ENCODE results near the gene LIX1L. TPM values are rescaled to one million over a fixed set of nuclear protein-coding genes. Genes with fewer than 3 reads are reported as not detected.

Gene LIX1L
- total and polyA plus RNA-seq, 2 donors (not counting 1 experiment from before 2014, with no cell fraction given): 14.4 to 31.7 TPM

GRCh38 chr1:145895471-145895870, 62.3 kb downstream of the LIX1L start:
- Histone ChIP-seq H2AFZ (ENCODE audit: insufficient read depth, low read depth, low read length, poor library complexity, severe bottlenecking) (no peak overlapping the region), H4K20me1 (ENCODE audit: control insufficient read depth, insufficient read depth, low read length, poor library complexity, severe bottlenecking) (no peaks in the 10 kb centered on the region), H3K27ac (ENCODE audit: low read length in 2 of 2) (no peak overlapping the region), H3K4me2 (replicated peaks; ENCODE audit: low read depth, low read length, poor library complexity, severe bottlenecking) (no peak overlapping the region), H3K79me2 (ENCODE audit: control insufficient read depth, insufficient read depth, low read length) (no peaks in the 10 kb centered on the region), H3K27me3 (replicated peaks in 1 of 4; ENCODE audit: control extremely low read depth in 1 of 4, control insufficient read depth in 3 of 4, insufficient read depth in 4 of 4, low read length in 3 of 4) (no peaks in the 10 kb centered on the region), H3K9ac (ENCODE audit: low read length) (no peak overlapping the region), H3K36me3 (replicated peaks in 1 of 2; ENCODE audit: control extremely low read depth in 1 of 2, control insufficient read depth in 1 of 2, extremely low read depth in 1 of 2, insufficient read depth in 2 of 2, low read length in 1 of 2) (no peaks in the 10 kb centered on the region), H3K9me3 (ENCODE audit: control extremely low read depth in 1 of 3, control insufficient read depth in 2 of 3, insufficient read depth in 1 of 3, low read length in 2 of 3) (no peaks in the 10 kb centered on the region), H3K4me1 (ENCODE audit: control insufficient read depth in 2 of 2, insufficient read depth in 2 of 2, low read length in 2 of 2) (no peaks in the 10 kb centered on the region), H3K4me3 (ENCODE audit: control extremely low read depth in 1 of 5, extremely low read depth in 1 of 5, insufficient read depth in 1 of 5, low read depth in 2 of 5, low read length in 4 of 5) (no peak overlapping the region)
- CTCF ChIA-PET: interaction anchor here (0.8 to 2.1 kb wide), 5 partner anchors 11 to 122 kb away, joined by 3 to 9 read pairs (median 3); no protein-coding TSS in a partner anchor
- Mint-ChIP-seq H3K4me3 (no peak overlapping the region), H3K27ac (no peak overlapping the region), H3K9me3 (ENCODE audit: insufficient read depth) (no peaks in the 10 kb centered on the region), H3K27me3 (no peaks in the 10 kb centered on the region), H3K4me1 (no peaks in the 10 kb centered on the region)
- TF ChIP-seq CTCF (IDR thresholded peaks at IDR 0.05) (no peak), EZH2 (IDR thresholded peaks at IDR 0.05; ENCODE audit: borderline replicate concordance, insufficient read depth, low read depth, low read length, poor library complexity, severe bottlenecking) (no peak)
- POLR2A ChIA-PET: no interaction called here
- no peak for DNase-seq
- intact Hi-C loops (cut with micrococcal nuclease): no loop called here
- 100% methylated on average over 1 of the region's 1 CpG for WGBS (ENCODE audit: insufficient coverage)
- no peak for ATAC-seq (ENCODE audit: low read depth)

GRCh38 chr1:145893306-145894055, 64.3 kb downstream of the LIX1L start:
- intact Hi-C loops (cut with micrococcal nuclease): no loop called here
- POLR2A ChIA-PET: no interaction called here

More at GRCh38 chr1:145893306-145894055, 64.3 kb downstream of the LIX1L start:
- DNase-seq (no peak), ATAC-seq (ENCODE audit: low read depth) (no peak)
- Histone ChIP-seq H3K4me3 (ENCODE audit: control extremely low read depth in 1 of 5, extremely low read depth in 1 of 5, insufficient read depth in 1 of 5, low read depth in 2 of 5, low read length in 4 of 5) (no peak overlapping the region), H3K27ac (ENCODE audit: low read length in 2 of 2) (no peak overlapping the region), H3K4me2 (replicated peaks; ENCODE audit: low read depth, low read length, poor library complexity, severe bottlenecking) (no peak overlapping the region), H3K9me3 (ENCODE audit: control extremely low read depth in 1 of 3, control insufficient read depth in 2 of 3, insufficient read depth in 1 of 3, low read length in 2 of 3) (no peaks in the 10 kb centered on the region), H2AFZ (ENCODE audit: insufficient read depth, low read depth, low read length, poor library complexity, severe bottlenecking) (no peak overlapping the region), H3K36me3 (replicated peaks in 1 of 2; ENCODE audit: control extremely low read depth in 1 of 2, control insufficient read depth in 1 of 2, extremely low read depth in 1 of 2, insufficient read depth in 2 of 2, low read length in 1 of 2) (no peaks in the 10 kb centered on the region), H3K9ac (ENCODE audit: low read length) (no peak overlapping the region), H3K27me3 (replicated peaks in 1 of 4; ENCODE audit: control extremely low read depth in 1 of 4, control insufficient read depth in 3 of 4, insufficient read depth in 4 of 4, low read length in 3 of 4) (no peaks in the 10 kb centered on the region), H3K4me1 (ENCODE audit: control insufficient read depth in 2 of 2, insufficient read depth in 2 of 2, low read length in 2 of 2) (no peaks in the 10 kb centered on the region), H4K20me1 (ENCODE audit: control insufficient read depth, insufficient read depth, low read length, poor library complexity, severe bottlenecking) (no peaks in the 10 kb centered on the region), H3K79me2 (ENCODE audit: control insufficient read depth, insufficient read depth, low read length) (no peaks in the 10 kb centered on the region)
- CTCF ChIA-PET: interaction anchor here (0.6 to 3.9 kb wide), 14 partner anchors 10 to 128 kb away, joined by 3 to 41 read pairs (median 6); partner anchors contain the start of genes HJV, ITGA10, NUDT17 and RBM8A
- WGBS (ENCODE audit: insufficient coverage): 100% methylated on average over 6 of the region's 7 CpGs
- H3K4me3 Mint-ChIP-seq: no peak overlapping the region
- no peaks in the 10 kb centered on the region for H3K27me3 Mint-ChIP-seq
- no peaks in the 10 kb centered on the region for H3K4me1 Mint-ChIP-seq
- TF ChIP-seq CTCF (IDR thresholded peaks at IDR 0.05) (no peak), EZH2 (IDR thresholded peaks at IDR 0.05; ENCODE audit: borderline replicate concordance, insufficient read depth, low read depth, low read length, poor library complexity, severe bottlenecking) (no peak)
- H3K27ac Mint-ChIP-seq: no peak overlapping the region
- no peaks in the 10 kb centered on the region for H3K9me3 Mint-ChIP-seq (ENCODE audit: insufficient read depth)
